HG02798 (cell line): ENCODE data around the gene RAB8A.
"Not testable (repeated sequence)": the region's sequence is repeated elsewhere in the genome, so short reads cannot be mapped to it uniquely, and the experiment has no call there.

Experiments
- ATAC-seq: cut with Tn5 transposase; IDR thresholded peaks from one replicate; pipeline ENCODE4 v1.9.1; 2021; ENCODE audit warnings: mild to moderate bottlenecking; ENCODE audit not compliant: unreplicated experiment, poor library complexity

The RAB8A gene

GRCh38 chr19:16077984-16078758, 33.5 kb upstream of the RAB8A start:
- no peak for ATAC-seq

- ATAC-seq = peak; percentile 32
Observed at GRCh38 chr19:16078759-16079707, 32.7 kb upstream of the RAB8A start.

- ATAC-seq = no peak
Observed at GRCh38 chr19:16084067-16084685, 27.5 kb upstream of the RAB8A start.

GRCh38 chr19:16085115-16085514, 26.6 kb upstream of the RAB8A start:
- ATAC-seq = no peak

- not testable (repeated sequence) for ATAC-seq
Observed at GRCh38 chr19:16087404-16087803, 24.3 kb upstream of the RAB8A start.

GRCh38 chr19:16087940-16088339, 23.7 kb upstream of the RAB8A start:
- ATAC-seq = no peak

DNA sequence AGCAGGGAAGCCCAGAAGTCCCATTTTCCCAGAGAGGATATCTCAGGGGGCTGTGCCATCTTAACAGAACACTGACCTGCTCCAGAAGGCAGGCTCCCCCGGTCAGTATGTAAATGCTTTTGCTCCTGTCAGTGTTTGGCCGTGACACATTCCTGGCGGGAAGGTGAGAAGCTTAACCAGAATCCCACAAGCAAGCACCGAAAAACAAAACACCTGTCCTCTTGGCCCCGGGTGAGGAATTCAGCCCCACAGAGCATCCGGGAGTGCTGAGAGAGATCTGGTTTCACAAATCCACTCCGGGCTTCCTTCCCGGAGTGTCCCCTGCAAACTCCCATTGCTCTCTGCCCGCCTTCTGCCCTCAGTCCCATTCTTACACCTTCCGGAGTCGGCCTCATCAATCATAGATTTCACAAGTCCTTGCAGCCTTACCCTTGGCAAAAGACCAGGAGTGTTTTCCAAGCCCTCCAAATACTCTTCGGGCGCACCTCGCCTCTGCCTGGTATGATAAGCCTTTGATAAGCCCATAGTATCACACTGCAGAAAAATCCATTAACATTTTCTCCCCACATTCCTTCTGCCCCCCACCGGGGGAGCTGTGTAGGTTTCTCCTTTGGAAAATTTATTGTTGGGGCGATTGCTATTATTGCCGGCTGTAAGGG, 23.2 kb upstream of the RAB8A start:
- ATAC-seq = no peak

GRCh38 chr19:16089010-16089846, 22.5 kb upstream of the RAB8A start:
- no peak for ATAC-seq

- no peak for ATAC-seq
Observed at GRCh38 chr19:16091546-16092475, 19.9 kb upstream of the RAB8A start.

DNA sequence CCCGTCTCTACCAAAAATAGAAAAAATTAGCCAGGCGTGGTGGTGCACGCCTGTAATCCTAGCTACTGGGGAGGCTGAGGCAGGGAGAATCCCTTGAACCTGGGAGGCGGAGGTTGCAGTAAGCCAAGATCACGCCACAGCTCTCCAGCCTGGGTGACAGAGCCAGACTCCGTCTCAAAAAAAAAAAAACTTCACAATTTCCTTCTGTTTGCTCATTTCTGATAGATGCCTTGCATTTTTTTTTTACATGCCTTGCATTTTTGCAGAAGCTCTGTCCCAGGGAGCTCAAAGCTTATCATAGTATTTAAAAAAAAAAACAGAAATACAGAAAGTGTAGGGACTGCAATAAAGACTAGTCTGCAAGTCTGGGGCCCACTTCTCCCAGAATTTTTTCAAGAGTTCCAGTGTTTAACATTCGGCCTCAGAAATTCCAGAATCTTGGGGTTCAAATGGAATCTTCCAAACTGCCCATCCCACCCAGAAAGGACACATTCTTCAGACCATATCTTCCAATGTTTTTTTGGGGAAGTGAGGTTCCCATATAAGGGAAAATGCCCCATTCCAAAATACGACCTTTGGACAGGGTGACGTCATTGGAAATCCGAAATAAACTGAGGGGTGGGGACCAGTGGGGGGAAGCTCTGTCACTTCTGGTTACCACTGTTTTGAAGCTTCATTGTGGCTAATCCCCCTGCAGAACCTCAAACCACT, 17.2 kb upstream of the RAB8A start:
- ATAC-seq = no peak

GRCh38 chr19:16095071-16095571, 16.6 kb upstream of the RAB8A start:
- no peak for ATAC-seq

GRCh38 chr19:16096280-16096855, 15.3 kb upstream of the RAB8A start:
- ATAC-seq = no peak

- ATAC-seq = no peak
Observed at GRCh38 chr19:16098416-16098768, 13.3 kb upstream of the RAB8A start.

DNA sequence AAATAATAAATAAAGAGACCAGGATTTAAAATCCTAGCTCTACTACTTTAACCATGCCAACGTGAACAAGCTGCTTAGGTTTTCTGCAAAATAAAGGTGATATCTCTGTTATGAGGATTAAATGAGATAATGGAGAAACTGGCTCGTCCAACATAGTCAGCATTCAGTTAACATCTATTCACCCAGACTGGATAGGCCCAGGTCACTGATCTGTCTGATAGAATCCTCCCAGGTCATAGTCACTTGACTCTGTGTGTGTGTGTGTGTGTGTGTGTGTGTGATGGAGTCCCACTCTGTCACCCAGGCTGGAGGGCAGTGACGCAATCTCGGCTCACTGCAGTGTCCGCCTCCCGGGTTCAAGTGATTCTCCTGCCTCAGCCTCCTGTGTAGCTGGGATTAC, 12.9 kb upstream of the RAB8A start:
- no peak for ATAC-seq

DNA sequence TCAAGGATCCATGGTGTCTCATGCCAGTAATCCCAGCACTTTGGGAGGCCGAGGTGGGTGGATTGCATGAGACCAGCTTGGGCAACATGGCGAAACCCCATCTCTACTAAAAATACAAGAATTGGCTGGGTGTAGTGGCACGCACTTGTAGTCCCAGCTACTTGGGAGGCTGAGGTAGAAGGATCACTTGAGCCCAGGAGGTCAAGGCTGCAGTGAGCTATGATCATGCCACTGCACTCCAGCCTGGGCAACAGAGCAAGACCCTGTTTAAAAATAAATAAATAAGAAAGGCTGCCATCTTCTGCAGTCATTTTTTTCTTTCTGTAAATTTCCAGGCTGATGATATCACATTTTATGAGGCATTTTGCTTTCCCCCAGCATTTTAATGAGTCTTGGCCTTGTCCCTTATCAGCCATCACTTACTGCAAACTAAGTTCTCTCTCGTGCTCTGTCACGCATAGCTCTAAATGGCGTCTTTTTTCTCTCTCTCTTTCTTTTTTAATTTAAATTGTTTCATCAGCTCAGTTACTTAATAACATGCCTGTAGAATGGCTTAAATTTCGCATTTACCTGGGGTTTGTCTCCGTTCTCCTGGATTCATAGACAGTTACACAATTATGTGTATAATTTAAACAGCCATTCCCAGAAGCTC, 12.2 kb upstream of the RAB8A start:
- ATAC-seq = not testable (repeated sequence)

DNA sequence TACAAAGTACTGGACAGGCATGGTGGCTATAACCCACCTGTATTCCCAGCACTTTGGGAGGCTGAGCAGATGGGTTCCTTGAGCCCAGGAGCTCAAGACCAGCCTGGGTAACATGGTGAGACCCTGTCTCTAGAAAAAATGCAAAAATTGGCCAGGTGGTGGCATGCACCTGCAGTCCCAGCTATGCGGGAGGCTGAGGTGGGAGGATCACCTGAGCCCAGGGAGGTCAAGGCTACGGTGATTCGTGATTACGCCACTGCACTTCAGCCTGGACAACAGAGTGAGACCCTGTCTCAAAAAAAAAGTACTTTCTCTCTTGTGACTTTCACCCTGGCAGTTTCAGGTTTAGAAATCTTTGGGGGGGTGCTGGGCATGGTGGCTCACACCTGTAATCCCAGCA, 11.2 kb upstream of the RAB8A start:
- ATAC-seq = no peak

GRCh38 chr19:16104722-16105121, 7.0 kb upstream of the RAB8A start:
- no peak for ATAC-seq
